ENCODE measurements around the gene LAPTM4A.

LAPTM4A gene

DNA sequence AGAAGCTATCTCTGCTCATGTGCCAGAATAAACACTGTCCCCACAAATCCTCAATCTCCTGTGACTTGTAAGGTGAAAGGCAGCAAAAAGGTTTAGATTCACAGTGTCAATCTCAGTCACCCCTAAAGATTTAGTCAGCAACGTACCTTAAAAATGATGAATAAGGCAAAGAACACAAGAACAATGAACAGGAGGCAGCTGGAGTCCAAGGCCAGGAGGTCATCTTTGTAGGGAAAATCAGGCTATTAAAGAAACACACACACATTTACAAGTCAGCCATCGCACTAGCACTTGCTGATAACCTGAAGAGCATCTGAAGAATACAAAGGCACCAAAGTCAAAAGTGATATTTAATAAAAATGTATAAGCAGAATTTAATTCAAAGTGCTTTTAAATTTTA is 16.6 kb downstream of the LAPTM4A start:
- no peak overlapping the region for H3K27ac ChIP-seq
- no peaks in the 10 kb centered on the region for H3K9me3 ChIP-seq (ENCODE audit: severe bottlenecking)
- H3K36me3 ChIP-seq: peaks cover 100% of the 10 kb centered on the region
- DNase-seq: no peak
- TF ChIP-seq, protein P1, sequence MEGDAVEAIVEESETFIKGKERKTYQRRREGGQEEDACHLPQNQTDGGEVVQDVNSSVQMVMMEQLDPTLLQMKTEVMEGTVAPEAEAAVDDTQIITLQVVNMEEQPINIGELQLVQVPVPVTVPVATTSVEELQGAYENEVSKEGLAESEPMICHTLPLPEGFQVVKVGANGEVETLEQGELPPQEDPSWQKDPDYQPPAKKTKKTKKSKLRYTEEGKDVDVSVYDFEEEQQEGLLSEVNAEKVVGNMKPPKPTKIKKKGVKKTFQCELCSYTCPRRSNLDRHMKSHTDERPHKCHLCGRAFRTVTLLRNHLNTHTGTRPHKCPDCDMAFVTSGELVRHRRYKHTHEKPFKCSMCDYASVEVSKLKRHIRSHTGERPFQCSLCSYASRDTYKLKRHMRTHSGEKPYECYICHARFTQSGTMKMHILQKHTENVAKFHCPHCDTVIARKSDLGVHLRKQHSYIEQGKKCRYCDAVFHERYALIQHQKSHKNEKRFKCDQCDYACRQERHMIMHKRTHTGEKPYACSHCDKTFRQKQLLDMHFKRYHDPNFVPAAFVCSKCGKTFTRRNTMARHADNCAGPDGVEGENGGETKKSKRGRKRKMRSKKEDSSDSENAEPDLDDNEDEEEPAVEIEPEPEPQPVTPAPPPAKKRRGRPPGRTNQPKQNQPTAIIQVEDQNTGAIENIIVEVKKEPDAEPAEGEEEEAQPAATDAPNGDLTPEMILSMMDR (IDR thresholded peaks at IDR 0.05; ENCODE audit: low read depth, low read length): no peak
- no peaks in the 10 kb centered on the region for H3K27me3 ChIP-seq (ENCODE audit: insufficient read depth, low read depth, severe bottlenecking)
- H3K4me3 ChIP-seq (ENCODE audit: low read depth, low read length): no peak overlapping the region

DNA sequence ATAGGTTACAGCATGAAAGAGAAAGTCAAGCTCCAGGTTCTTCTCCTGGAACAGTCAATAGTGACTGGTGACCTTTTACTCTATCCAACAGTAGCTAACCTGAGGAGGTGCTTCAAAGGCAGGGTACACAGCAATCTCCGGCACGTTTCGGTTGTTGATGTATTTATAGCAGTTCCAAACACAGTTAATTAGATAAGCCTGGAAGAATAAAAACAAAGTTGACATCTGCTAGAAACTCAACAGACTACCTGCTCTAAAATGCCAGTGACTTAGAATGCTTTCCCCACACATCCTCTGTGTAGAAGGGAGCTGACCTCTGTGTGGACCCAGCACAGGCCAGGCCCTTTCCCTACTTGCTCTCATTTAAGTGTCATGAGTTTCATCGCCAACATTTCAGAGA is 17.2 kb downstream of the LAPTM4A start:
- no peaks in the 10 kb centered on the region for H3K27me3 ChIP-seq (ENCODE audit: insufficient read depth, low read depth, severe bottlenecking)
- TF ChIP-seq, protein P1 (IDR thresholded peaks at IDR 0.05; ENCODE audit: low read depth, low read length): no peak
- H3K36me3 ChIP-seq: peaks cover 99% of the 10 kb centered on the region
- H3K9me3 ChIP-seq (ENCODE audit: severe bottlenecking): no peaks in the 10 kb centered on the region
- DNase-seq: no peak
- H3K27ac ChIP-seq: no peak overlapping the region
- H3K4me3 ChIP-seq (ENCODE audit: low read depth, low read length): no peak overlapping the region

DNA sequence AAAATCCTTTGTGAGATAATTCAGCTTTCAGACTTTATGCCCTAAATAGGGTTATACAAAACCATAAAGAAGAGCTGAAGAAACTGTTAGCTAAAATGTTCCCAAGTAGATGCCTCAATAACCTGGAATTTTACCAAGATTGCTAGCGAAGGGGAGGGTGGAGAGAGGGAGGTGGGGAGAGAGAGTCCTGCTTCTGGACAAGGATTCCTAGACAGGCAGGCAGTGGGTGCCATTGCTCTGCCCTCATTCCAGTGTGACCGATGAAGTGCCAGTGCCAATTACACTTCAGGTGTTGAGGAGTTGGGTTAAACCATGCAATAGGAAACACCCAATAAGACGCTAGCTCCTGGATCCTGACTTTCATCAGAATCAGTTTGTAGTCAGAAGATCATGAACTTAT is 18.1 kb downstream of the LAPTM4A start:
- Histone ChIP-seq H3K9me3 (ENCODE audit: severe bottlenecking) (no peaks in the 10 kb centered on the region), H3K4me3 (ENCODE audit: low read depth, low read length) (no peak overlapping the region), H3K27me3 (ENCODE audit: insufficient read depth, low read depth, severe bottlenecking) (no peaks in the 10 kb centered on the region), H3K36me3 (peaks cover 99% of the 10 kb centered on the region), H3K27ac (no peak overlapping the region)
- TF ChIP-seq, protein P1 (IDR thresholded peaks at IDR 0.05; ENCODE audit: low read depth, low read length): no peak
- DNase-seq: no peak

DNA sequence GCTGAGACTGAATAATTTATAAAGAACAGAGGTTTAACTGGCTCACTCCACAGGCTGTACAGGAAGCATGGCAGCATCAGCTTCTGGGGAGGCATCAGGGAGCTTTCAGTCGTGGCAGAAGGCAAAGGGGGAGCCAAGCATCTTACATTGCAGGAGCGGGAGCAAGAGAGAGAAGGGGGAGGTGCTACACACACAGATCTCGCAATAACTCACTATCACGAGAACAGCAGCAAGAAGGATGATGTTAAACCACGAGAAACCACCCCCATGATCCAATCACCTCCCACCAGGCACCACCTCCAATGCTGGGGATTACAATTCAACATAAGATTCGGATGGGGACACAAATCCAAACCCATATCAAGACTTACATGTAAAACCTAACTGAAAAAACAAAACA is 21.2 kb downstream of the LAPTM4A start:
- H3K27ac ChIP-seq: no peak overlapping the region
- TF ChIP-seq, protein P1 (IDR thresholded peaks at IDR 0.05; ENCODE audit: low read depth, low read length): no peak
- H3K4me3 ChIP-seq (ENCODE audit: low read depth, low read length): no peak overlapping the region
- no peak for DNase-seq
- no peaks in the 10 kb centered on the region for H3K9me3 ChIP-seq (ENCODE audit: severe bottlenecking)
- H3K27me3 ChIP-seq (ENCODE audit: insufficient read depth, low read depth, severe bottlenecking): no peaks in the 10 kb centered on the region
- peaks cover 80% of the 10 kb centered on the region for H3K36me3 ChIP-seq

DNA sequence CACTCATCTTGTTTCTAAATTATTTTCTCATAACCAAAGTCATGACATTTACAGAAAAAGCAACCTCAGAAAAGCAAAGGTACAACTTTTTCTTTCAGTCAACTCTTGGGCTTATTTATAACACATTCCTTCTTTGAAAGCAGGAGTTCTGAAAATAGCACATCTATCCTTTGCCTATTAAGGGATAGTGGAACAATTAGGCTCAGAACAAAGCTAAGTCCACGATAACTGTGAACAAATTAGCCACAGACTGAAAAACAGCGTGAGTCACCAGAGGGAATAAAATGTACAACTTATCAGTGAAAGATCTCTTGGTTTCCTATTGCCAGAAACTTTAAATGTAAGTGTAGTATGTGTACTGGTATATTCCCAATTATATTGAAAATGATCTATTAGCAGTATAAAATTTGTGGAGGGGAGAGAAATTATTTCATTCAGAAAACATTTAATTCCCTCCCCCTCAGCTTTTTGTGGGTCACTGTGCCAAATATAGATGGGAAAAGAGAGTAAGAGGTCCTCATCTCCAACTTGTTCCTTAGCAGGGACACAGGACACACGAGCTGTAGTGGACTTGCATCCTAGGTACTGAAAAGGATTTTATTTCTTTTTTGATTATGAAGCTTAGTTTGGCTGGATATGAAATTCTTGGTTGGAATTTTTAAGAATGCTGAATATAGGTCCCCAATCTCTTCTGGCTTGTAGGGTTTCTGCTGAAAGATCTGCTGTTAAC is 23.6 kb downstream of the LAPTM4A start:
- TF ChIP-seq, protein P1 (IDR thresholded peaks at IDR 0.05; ENCODE audit: low read depth, low read length): no peak
- no peak for DNase-seq
- Histone ChIP-seq H3K9me3 (ENCODE audit: severe bottlenecking) (peaks cover under 1% of the 10 kb centered on the region), H3K4me3 (ENCODE audit: low read depth, low read length) (no peak overlapping the region), H3K27me3 (ENCODE audit: insufficient read depth, low read depth, severe bottlenecking) (no peaks in the 10 kb centered on the region), H3K27ac (no peak overlapping the region), H3K36me3 (peaks cover 56% of the 10 kb centered on the region)

DNA sequence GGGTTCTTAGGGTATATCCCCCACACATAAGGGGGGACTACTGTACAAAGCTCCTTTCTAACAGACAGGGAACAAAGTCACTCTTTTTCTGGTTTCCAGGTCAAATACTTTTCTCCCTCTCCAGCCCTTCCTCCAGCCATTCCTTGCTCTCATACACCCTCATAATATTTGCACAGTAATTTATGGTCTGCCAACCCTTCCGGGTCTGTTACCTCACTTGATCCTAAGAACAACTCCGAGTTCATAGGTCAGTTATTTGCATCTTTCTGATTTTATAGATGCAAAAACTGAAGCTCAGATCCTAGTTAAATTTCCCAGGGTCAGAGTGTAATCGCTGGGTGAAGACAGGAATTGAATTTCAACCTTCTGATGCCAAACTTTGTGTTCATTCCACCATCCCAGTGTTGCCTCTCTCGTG is 24.2 kb downstream of the LAPTM4A start:
- TF ChIP-seq, protein P1 (IDR thresholded peaks at IDR 0.05; ENCODE audit: low read depth, low read length): no peak
- no peak overlapping the region for H3K27ac ChIP-seq
- no peaks in the 10 kb centered on the region for H3K27me3 ChIP-seq (ENCODE audit: insufficient read depth, low read depth, severe bottlenecking)
- no peak overlapping the region for H3K4me3 ChIP-seq (ENCODE audit: low read depth, low read length)
- H3K36me3 ChIP-seq: peaks cover 50% of the 10 kb centered on the region
- DNase-seq: no peak
- peaks cover 7% of the 10 kb centered on the region for H3K9me3 ChIP-seq (ENCODE audit: severe bottlenecking)
